Liver (tissue), 9 donors: Measurements from ENCODE around the gene SIGLEC9. TPM values are rescaled to one million over a fixed set of nuclear protein-coding genes. Genes with fewer than 3 reads are reported as not detected.

Source experiments
- DNase-seq: peaks from one replicate; pipeline ENCODE4 v3.0.0-alpha.2; 2017; ENCODE audit warnings: low spot score
- H3K27ac ChIP-seq, 2 donors: one replicate each; pipeline ENCODE4 v1.7.0; 2013; ENCODE audit warnings: inconsistent platforms in 2 of 2, low read length in 2 of 2, control low read depth in 1 of 2, low read depth in 1 of 2, mild to moderate bottlenecking in 1 of 2
- H3K27me3 ChIP-seq, 4 donors: one replicate each; pipeline versions ENCODE4 v1.6.1 to v1.7.0; 2013; ENCODE audit warnings: low read length in 3 of 4, inconsistent platforms in 1 of 4, mild to moderate bottlenecking in 1 of 4, moderate library complexity in 1 of 4; ENCODE audit not compliant: control insufficient read depth in 4 of 4, insufficient read depth in 4 of 4
- H3K36me3 ChIP-seq, 4 donors: one replicate each; pipeline versions ENCODE4 v1.6.1 to v1.7.0; 2013; ENCODE audit warnings: low read length in 3 of 4, mild to moderate bottlenecking in 3 of 4, low read depth in 1 of 4, moderate library complexity in 1 of 4; ENCODE audit not compliant: control insufficient read depth in 4 of 4, insufficient read depth in 3 of 4
- H3K4me1 ChIP-seq, 4 donors: one replicate each; pipeline versions ENCODE4 v1.6.1 to v1.7.0; 2013; ENCODE audit warnings: low read length in 3 of 4, mild to moderate bottlenecking in 3 of 4, moderate library complexity in 1 of 4; ENCODE audit not compliant: control insufficient read depth in 4 of 4, insufficient read depth in 4 of 4
- H3K4me3 ChIP-seq, 3 donors: one replicate each; pipeline versions ENCODE4 v1.6.1 to v1.7.0; 2013; ENCODE audit warnings: low read length in 3 of 3, control low read depth in 1 of 3, low read depth in 1 of 3, mild to moderate bottlenecking in 1 of 3
- H3K9ac ChIP-seq, 2 donors: one replicate each; pipeline ENCODE4 v1.7.0; 2013; ENCODE audit warnings: low read length in 2 of 2, mild to moderate bottlenecking in 2 of 2, moderate library complexity in 2 of 2, control low read depth in 1 of 2, low read depth in 1 of 2
- H3K9me3 ChIP-seq, 4 donors: one replicate each; pipeline versions ENCODE4 v1.6.1 to v1.7.0; 2013; ENCODE audit warnings: low read length in 3 of 4; ENCODE audit not compliant: control insufficient read depth in 4 of 4
- EGR1 ChIP-seq, 2 donors: IDR thresholded peaks; 2 replicates each; pipeline ENCODE4 v1.6.1; 2016 to 2018; ENCODE audit warnings: antibody characterized with exemption in 2 of 2, low read depth in 2 of 2
- FOXA1 ChIP-seq: IDR thresholded peaks from 2 replicates; pipeline ENCODE4 v1.6.1; 2016; ENCODE audit warnings: antibody characterized with exemption
- FOXA2 ChIP-seq: IDR thresholded peaks from 2 replicates; pipeline ENCODE4 v1.6.1; 2016; ENCODE audit warnings: antibody characterized with exemption
- GABPA ChIP-seq, 2 donors: IDR thresholded peaks in 1 of 2; conservative IDR thresholded peaks in 1 of 2; 2 replicates each; pipeline ENCODE4 v1.6.1; 2016; ENCODE audit warnings: antibody characterized with exemption in 2 of 2, mild to moderate bottlenecking in 1 of 2, moderate library complexity in 1 of 2
- HNF4A ChIP-seq, 2 donors: conservative IDR thresholded peaks; 2 replicates each; pipeline ENCODE4 v1.6.1; 2016; ENCODE audit warnings: antibody characterized with exemption in 2 of 2, mild to moderate bottlenecking in 2 of 2
- HNF4G ChIP-seq: IDR thresholded peaks from 2 replicates; pipeline ENCODE4 v1.6.1; 2016; ENCODE audit warnings: antibody characterized with exemption
- JUND ChIP-seq, 2 donors: IDR thresholded peaks; 2 replicates each; pipeline ENCODE4 v1.6.1; 2016; ENCODE audit warnings: antibody characterized with exemption in 2 of 2
- NR2F2 ChIP-seq: IDR thresholded peaks from 2 replicates; pipeline ENCODE4 v1.6.1; 2016; ENCODE audit warnings: antibody characterized with exemption
- RAD21 ChIP-seq, 2 donors: IDR thresholded peaks; 2 replicates each; pipeline ENCODE4 v1.6.1; 2016; ENCODE audit warnings: antibody characterized with exemption in 2 of 2, mild to moderate bottlenecking in 2 of 2
- RXRA ChIP-seq, 2 donors: IDR thresholded peaks; 2 replicates each; pipeline ENCODE4 v1.6.1; 2017 to 2018; ENCODE audit warnings: antibody characterized with exemption in 2 of 2, mild to moderate bottlenecking in 1 of 2
- SP1 ChIP-seq: IDR thresholded peaks from 2 replicates; pipeline ENCODE4 v1.6.1; 2018; ENCODE audit warnings: antibody characterized with exemption, mild to moderate bottlenecking
- TAF1 ChIP-seq: conservative IDR thresholded peaks from 2 replicates; pipeline ENCODE4 v1.6.1; 2016; ENCODE audit warnings: antibody characterized with exemption, mild to moderate bottlenecking
- YY1 ChIP-seq: IDR thresholded peaks from 2 replicates; pipeline ENCODE4 v1.6.1; 2016; ENCODE audit warnings: antibody characterized with exemption, mild to moderate bottlenecking
- WGBS: extraction: QIAGEN DNeasy Blood & Tissue Kit; methylation state at CpG from one replicate; pipeline ENCODE4 v1.1.7; 2013; 5-methylcytosine and 5-hydroxymethylcytosine counted together
- polyA plus RNA-seq, 2 donors: library from polyadenylated mRNA; stranded (reverse) in 1 of 2; unstranded in 1 of 2; fragments of 200-250 nt in 1 of 2; fragments of >200 nt in 1 of 2; fragmentation: Nextera tagmentation in 1 of 2; extraction: Ambion mirVana in 1 of 2; gene quantifications; one replicate each; pipeline versions ENCODE4 v1.2.1 to v1.2.3, GENCODE V29; 2013 to 2015
- total RNA-seq, 2 donors: library from RNA; depleted of rRNA; stranded (reverse); fragments of >200 nt; gene quantifications; one replicate each; pipeline ENCODE4 v1.2.3, GENCODE V29; 2014
- TF ChIP-seq, protein P1 (sequence below): fragments of 150-350 bp; IDR thresholded peaks from 2 replicates; pipeline ENCODE4 v1.5.1; 2017; ENCODE audit warnings: improper control_type of control experiment, low read depth, low read length; ENCODE audit not compliant: missing input control
- TF ChIP-seq, protein P2 (sequence below): IDR thresholded peaks from 2 replicates; pipeline ENCODE4 v1.6.1; 2016; ENCODE audit warnings: antibody characterized with exemption
- TF ChIP-seq, protein P3 (sequence below): IDR thresholded peaks from 2 replicates; pipeline ENCODE4 v1.6.1; 2016; ENCODE audit warnings: antibody characterized with exemption
- TF ChIP-seq, protein P4 (sequence below): IDR thresholded peaks from 2 replicates; pipeline ENCODE4 v1.6.1; 2016; ENCODE audit warnings: antibody characterized with exemption
- TF ChIP-seq, protein P5 (sequence below): IDR thresholded peaks from 2 replicates; pipeline ENCODE4 v1.6.1; 2016; ENCODE audit warnings: antibody characterized with exemption, mild to moderate bottlenecking
- donor health status: healthy.
- donor health status: healthy.
- donor health status: healthy.
- donor health status: healthy.
- donor health status: healthy.

Gene SIGLEC9
- total and polyA plus RNA-seq, 4 donors = 3.0 to 5.4 (median 4.4) TPM

DNA sequence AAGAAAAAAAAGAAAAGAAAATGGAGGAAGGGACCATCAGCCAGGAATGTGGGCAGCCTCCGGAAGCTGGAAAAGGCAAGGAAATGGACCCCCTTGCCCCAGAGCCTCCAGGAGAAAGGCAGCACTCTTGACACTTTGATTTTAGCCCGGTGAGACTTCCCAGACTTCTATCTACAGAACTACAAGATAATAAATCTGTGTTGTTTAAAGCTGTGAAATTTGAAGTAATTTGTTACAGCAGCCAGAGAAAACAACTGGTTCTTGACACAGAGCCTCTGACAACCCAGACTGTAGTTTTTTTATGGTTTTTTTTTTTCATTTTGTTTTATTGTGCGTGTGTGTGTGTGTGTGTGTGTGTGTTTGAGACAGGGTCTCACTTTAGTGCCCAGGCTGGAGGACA, 24.1 kb upstream of the SIGLEC9 start:
- H3K36me3 ChIP-seq = peaks cover 3 to 18% (median 10%) of the 10 kb centered on the region in 4 donors
- H3K4me3 ChIP-seq = no peak overlapping the region
- H3K4me1 ChIP-seq = peaks cover 0 to 3% (median 0%) of the 10 kb centered on the region in 4 donors
- H3K9ac ChIP-seq = no peak overlapping the region
- TF ChIP-seq FOXA1 (no peak), RAD21 (IDR thresholded peaks at IDR 0.05) (no peak), NR2F2 (no peak), FOXA2 (no peak), EGR1 (IDR thresholded peaks at IDR 0.05; ENCODE audit: low read depth in 2 of 2) (no peak), GABPA (IDR thresholded peaks at IDR 0.05 in 1 of 2, conservative IDR thresholded peaks at IDR 0.05 in 1 of 2) (no peak), YY1 (no peak), JUND (IDR thresholded peaks at IDR 0.05) (no peak), TAF1 (no peak)
- TF ChIP-seq, protein P1, sequence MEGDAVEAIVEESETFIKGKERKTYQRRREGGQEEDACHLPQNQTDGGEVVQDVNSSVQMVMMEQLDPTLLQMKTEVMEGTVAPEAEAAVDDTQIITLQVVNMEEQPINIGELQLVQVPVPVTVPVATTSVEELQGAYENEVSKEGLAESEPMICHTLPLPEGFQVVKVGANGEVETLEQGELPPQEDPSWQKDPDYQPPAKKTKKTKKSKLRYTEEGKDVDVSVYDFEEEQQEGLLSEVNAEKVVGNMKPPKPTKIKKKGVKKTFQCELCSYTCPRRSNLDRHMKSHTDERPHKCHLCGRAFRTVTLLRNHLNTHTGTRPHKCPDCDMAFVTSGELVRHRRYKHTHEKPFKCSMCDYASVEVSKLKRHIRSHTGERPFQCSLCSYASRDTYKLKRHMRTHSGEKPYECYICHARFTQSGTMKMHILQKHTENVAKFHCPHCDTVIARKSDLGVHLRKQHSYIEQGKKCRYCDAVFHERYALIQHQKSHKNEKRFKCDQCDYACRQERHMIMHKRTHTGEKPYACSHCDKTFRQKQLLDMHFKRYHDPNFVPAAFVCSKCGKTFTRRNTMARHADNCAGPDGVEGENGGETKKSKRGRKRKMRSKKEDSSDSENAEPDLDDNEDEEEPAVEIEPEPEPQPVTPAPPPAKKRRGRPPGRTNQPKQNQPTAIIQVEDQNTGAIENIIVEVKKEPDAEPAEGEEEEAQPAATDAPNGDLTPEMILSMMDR = no peak
- TF ChIP-seq, protein P2, sequence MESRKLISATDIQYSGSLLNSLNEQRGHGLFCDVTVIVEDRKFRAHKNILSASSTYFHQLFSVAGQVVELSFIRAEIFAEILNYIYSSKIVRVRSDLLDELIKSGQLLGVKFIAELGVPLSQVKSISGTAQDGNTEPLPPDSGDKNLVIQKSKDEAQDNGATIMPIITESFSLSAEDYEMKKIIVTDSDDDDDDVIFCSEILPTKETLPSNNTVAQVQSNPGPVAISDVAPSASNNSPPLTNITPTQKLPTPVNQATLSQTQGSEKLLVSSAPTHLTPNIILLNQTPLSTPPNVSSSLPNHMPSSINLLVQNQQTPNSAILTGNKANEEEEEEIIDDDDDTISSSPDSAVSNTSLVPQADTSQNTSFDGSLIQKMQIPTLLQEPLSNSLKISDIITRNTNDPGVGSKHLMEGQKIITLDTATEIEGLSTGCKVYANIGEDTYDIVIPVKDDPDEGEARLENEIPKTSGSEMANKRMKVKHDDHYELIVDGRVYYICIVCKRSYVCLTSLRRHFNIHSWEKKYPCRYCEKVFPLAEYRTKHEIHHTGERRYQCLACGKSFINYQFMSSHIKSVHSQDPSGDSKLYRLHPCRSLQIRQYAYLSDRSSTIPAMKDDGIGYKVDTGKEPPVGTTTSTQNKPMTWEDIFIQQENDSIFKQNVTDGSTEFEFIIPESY = no peak
- no peak overlapping the region for H3K27ac ChIP-seq
- H3K9me3 ChIP-seq = no peaks in the 10 kb centered on the region
- no peaks in the 10 kb centered on the region for H3K27me3 ChIP-seq
- 75% methylated on average over 3 of the region's 3 CpGs for WGBS
- no peak for DNase-seq

DNA sequence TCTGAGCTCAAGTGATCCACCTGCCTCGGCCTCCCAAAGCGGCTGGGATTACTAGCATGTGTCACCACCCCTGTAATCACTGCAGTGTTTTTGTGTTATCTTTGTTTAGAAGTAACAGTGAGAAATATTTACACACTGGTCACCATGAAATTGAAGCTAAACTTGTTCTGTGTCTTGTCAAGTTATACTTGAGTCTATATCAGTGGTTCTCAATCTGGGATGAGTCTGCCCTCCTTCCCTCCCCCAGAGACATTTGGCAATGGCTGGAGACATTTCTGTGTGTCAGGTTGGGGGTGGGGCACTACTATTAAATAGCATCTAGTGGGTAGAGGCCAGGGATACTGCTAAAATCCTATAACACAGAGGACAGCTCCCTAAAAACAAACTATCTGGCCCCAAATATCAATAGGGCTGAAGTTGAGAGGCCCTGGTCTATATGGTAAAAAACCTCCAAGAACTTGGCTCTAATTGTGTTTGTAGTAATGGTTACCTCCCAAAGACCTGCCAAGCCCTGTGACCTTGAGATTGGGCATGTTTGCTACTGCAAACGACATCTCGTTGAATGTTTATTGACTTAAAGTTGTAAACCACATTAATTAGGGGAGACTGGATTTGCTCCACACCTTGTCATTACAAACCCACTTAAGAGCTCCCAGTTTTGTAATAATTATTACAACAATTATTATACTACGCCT, 23.4 kb upstream of the SIGLEC9 start:
- peaks cover 3 to 18% (median 10%) of the 10 kb centered on the region in 4 donors for H3K36me3 ChIP-seq

More for the DNA sequence above, 23.4 kb upstream of the SIGLEC9 start:
- no peaks in the 10 kb centered on the region for H3K9me3 ChIP-seq
- no peak for DNase-seq
- WGBS = 66% methylated on average over 5 of the region's 5 CpGs
- no peak overlapping the region for H3K27ac ChIP-seq
- H3K4me3 ChIP-seq = no peak overlapping the region
- H3K4me1 ChIP-seq = peaks cover 0 to 3% (median 0%) of the 10 kb centered on the region in 4 donors
- TF ChIP-seq HNF4A (conservative IDR thresholded peaks at IDR 0.05) (no peak), YY1 (no peak), FOXA1 (no peak), TAF1 (no peak), JUND (IDR thresholded peaks at IDR 0.05) (no peak), HNF4G (no peak), GABPA (IDR thresholded peaks at IDR 0.05 in 1 of 2, conservative IDR thresholded peaks at IDR 0.05 in 1 of 2) (no peak), NR2F2 (no peak), SP1 (no peak), RAD21 (IDR thresholded peaks at IDR 0.05) (no peak), RXRA (IDR thresholded peaks at IDR 0.05) (no peak), FOXA2 (no peak), EGR1 (IDR thresholded peaks at IDR 0.05; ENCODE audit: low read depth in 2 of 2) (no peak)
- TF ChIP-seq, protein P3, sequence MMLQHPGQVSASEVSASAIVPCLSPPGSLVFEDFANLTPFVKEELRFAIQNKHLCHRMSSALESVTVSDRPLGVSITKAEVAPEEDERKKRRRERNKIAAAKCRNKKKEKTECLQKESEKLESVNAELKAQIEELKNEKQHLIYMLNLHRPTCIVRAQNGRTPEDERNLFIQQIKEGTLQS = no peak
- TF ChIP-seq, protein P1 = no peak
- TF ChIP-seq, protein P4, sequence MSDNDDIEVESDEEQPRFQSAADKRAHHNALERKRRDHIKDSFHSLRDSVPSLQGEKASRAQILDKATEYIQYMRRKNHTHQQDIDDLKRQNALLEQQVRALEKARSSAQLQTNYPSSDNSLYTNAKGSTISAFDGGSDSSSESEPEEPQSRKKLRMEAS = no peak
- TF ChIP-seq, protein P5, sequence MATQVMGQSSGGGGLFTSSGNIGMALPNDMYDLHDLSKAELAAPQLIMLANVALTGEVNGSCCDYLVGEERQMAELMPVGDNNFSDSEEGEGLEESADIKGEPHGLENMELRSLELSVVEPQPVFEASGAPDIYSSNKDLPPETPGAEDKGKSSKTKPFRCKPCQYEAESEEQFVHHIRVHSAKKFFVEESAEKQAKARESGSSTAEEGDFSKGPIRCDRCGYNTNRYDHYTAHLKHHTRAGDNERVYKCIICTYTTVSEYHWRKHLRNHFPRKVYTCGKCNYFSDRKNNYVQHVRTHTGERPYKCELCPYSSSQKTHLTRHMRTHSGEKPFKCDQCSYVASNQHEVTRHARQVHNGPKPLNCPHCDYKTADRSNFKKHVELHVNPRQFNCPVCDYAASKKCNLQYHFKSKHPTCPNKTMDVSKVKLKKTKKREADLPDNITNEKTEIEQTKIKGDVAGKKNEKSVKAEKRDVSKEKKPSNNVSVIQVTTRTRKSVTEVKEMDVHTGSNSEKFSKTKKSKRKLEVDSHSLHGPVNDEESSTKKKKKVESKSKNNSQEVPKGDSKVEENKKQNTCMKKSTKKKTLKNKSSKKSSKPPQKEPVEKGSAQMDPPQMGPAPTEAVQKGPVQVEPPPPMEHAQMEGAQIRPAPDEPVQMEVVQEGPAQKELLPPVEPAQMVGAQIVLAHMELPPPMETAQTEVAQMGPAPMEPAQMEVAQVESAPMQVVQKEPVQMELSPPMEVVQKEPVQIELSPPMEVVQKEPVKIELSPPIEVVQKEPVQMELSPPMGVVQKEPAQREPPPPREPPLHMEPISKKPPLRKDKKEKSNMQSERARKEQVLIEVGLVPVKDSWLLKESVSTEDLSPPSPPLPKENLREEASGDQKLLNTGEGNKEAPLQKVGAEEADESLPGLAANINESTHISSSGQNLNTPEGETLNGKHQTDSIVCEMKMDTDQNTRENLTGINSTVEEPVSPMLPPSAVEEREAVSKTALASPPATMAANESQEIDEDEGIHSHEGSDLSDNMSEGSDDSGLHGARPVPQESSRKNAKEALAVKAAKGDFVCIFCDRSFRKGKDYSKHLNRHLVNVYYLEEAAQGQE = no peak
- TF ChIP-seq, protein P2 = no peak
- no peaks in the 10 kb centered on the region for H3K27me3 ChIP-seq
- H3K9ac ChIP-seq = no peak overlapping the region
